OCI-LY7 (cell line): ENCODE measurements around the gene ADAM20.

ENCODE experiments used
- CTCF ChIP-seq: fragments of 200-600 bp; sonication (generic); conservative IDR thresholded peaks from 2 replicates; pipeline ENCODE4 v1.5.1; 2014; ENCODE audit warnings: mild to moderate bottlenecking, antibody characterized with exemption, low read length, moderate library complexity, mixed read lengths
- EZH2phosphoT487 ChIP-seq: fragments of 200-600 bp; sonication (generic); IDR thresholded peaks from 2 replicates; pipeline ENCODE4 v1.6.1; 2018; ENCODE audit warnings: low read depth, borderline replicate concordance, mild to moderate bottlenecking, mixed run types, antibody characterized with exemption, low read length, moderate library complexity, mixed read lengths

- TF ChIP-seq CTCF (no peak), EZH2phosphoT487 (no peak)
Observed at GRCh38 chr14:70525691-70526090, 9.1 kb downstream of the ADAM20 start.
